GM19468 (cell line): Measurements from ENCODE around the gene TEX19.

Experiments
- ATAC-seq: cut with Tn5 transposase; IDR thresholded peaks from one replicate; pipeline ENCODE4 v1.9.1; 2021; ENCODE audit warnings: mild to moderate bottlenecking, moderate library complexity, moderate number of reproducible peaks; ENCODE audit not compliant: unreplicated experiment; ENCODE audit errors: extremely low read depth

Gene TEX19

DNA sequence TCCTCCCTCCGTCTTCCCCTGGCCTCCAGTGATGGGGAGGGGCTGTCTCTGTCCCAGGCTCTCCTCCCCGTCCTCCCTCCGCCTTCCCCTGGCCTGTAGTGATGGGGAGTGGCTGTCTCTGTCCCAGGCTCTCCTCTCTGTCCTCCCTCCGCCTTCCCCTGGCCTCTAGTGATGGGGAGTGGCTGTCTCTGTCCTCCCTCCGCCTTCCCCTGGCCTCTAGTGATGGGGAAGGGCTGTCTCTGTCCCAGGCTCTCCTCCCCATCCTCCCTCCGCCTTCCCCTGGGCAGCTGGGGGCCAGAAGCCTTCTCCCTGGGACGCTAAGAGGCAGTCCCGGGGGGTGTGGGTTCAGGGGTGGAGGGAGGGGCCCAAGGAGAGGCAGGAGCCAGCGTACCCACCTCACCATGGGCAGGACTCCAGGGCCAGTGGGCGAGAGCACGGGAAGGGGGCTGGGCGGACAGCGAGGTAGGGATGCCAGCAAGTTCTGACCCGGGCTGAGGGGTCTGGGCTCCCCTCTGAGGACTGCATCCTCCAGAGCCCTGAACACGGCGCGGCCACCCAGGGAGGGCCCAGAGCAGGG is 27.3 kb downstream of the TEX19 start:
- ATAC-seq, result no peak

DNA sequence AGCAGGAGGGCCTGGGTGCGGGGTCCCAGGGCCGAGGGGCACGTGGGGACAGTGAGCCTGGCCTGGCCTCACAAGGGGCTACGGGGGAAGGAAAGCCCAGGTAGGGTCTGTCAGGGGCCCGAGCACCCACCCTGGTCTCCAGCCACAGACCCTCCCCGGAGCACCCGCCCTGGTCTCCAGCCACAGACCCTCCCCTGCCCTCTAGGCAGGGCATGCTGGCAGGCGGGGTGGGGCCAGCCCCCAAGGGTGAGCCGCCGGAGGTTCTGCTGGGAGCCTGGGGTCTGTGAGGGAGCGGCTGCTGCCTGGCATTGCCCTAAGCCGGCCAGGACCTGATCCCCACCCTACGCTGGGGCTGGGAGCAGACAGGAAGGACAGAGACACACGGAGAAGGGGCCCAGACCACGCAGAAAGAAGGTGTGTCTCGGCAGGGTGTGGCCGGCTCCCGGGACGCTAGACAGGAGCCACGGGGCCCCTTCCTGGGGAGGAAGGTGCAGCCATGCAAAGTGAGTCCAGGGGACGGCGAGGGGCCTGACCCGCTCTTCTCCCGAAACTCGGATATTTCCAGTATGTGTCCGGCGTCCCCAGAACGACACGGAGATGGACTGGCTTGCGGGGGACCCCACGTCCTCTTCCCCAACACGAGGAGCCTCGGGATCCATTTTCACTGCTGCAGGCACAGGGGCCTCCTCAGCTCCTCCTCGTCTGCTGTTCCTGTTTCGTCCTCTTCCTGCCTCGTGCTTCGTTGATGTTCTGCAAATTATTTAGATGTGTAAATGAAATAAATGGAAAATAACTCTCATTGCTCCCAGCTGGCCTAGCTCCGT is 28.0 kb downstream of the TEX19 start:
- ATAC-seq, result no peak

DNA sequence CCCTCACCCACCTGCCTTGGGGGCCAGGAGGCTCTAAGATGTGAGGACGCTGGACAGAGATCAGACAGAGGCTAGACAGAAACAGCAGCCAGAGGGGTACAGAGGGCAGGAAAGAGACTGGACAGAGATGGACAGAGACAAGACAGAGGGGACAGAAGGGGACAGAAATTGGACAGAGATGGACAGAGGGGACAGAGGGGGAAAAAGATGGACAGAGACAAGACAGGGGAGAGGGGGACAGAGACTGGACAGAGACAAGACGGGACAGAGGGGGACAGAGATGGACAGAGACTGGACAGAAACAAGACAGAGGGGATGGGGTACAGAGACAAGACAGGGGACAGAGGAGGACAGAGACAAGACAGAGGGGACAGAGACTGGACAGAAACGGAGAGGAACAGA is 28.7 kb downstream of the TEX19 start:
- no peak for ATAC-seq

DNA sequence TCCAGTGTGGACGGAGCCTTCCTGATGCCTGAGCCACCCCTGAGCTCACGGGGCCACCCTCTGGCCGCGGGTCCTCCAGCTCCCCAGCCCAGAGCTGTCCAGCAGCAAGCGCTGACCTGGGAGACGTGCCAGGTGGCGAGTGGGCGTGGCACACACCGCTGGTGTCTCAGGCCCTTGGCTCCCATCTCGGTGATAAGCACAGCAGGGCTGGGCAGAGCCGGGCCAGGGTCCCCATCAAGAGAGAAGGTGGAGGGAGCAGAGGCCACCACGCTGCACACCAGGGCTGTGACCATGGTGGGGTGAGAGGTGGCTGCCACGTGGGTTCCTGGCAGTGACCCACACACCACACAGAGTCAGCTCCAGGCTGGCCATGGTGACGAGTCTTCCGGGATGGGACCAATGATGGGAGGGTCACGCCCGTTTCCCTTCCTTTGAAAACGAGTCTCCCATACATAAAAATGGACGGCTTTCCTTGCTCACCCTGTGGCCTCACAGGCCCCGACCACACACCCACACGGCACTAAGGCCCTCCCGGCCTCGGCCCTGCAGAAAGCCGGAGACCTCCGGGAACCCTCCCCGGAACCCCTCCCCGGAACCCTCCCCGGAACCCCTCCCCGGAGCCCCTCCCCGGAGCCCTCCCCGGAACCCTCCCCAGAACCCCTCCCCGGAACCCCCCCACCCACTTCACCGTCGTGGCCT is 29.3 kb downstream of the TEX19 start:
- no peak for ATAC-seq

DNA sequence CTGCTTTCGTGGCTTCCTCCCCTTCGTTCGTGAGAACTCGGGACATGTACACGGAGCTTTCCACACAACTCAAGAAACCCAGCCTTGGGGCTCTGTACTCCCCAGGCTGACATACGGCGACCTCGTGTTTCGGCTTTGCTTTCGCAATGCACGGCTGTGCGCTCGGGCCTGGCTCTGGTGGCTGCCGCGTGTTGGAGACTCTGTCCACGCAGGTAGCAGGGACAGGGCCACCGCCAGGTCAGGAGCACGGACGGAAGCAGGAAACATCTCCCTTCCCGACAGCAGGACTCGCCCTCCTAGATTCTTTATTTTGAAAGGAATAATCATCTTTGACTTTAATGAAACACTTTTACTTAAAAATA is 29.9 kb downstream of the TEX19 start:
- ATAC-seq, result no peak

DNA sequence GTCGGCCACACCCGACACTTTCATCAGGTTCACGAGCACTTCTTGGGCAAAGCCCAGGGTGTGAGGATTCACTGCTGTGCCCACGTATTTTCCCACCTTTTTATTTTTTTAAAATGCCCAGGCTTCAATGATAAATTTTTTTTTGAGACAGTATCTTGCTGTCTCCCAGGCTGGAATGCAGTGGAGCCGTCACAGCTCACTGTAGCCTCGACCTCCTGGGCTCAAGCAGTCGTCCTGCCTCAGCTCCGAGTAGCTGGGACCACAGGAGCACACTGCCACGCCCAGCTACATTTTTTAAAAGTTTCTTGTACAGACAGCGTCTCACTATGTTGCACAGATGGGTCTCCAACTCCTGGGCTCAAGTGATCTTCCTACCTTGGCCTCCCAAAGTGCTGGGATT is 30.3 kb downstream of the TEX19 start:
- ATAC-seq, result no peak

DNA sequence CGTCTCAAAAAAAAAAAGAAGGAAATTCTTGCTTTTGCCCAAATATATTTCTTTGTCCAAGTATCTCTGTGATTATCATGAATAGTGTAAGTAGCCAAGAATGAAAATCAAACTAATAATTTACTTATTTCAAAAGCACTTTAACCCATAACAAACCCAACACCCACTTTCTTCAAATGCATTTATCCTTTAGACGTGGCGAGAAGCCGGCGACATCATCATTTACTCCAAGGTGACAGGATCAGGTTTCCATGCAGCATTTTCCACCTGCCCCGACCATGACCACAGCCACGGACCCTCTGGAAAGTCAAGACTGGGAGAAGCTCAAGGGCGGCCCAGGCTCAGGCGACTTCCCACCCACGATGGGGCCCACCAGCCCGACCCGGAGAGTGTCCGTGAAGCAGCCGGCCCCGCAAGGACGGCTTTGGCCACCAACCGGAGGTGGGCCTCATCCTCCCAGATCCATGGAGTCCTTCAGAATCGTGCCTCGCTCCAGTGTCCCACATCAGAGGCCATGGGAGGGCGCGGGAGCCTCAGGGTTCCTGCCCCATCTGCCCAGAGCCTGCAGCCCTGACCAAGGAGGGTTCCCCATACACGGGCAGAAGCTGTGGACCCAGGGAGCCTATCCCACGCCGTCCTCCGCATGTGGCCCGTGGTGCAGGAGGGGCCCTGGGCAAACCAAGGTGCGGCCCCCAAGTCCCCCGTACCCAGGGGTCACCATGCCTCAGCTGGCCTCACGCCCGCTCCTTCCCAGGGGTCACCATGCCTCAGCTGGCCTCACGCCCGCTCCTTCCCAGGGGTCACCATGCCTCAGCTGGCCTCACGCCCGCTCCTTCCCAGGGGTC is 31.2 kb downstream of the TEX19 start:
- ATAC-seq, result no peak

DNA sequence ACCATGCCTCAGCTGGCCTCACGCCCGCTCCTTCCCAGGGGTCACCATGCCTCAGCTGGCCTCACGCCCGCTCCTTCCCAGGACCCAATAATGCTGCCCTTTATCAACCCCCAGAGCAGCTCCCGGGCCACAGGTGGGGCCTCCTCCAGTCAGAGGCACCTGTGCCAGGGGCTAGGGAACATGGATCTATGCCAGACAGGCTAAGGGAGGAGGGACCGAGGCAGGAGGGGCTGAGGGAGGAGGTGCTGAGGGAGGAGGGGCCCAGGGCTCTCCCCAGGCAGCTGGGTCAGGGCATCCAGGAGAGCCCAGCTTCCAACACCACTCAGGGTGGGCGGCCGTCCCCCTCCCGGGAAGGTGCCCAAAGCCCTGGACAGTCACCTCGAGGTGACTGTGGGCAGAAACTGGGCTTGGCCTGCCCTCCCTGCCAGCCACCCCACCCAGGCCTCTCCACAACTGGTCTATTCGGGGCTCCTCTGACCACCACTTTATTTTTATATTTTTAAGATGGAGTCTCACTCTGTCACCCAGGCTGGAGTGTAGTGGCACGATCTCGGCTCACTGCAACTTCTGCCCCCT is 31.9 kb downstream of the TEX19 start:
- no peak for ATAC-seq

DNA sequence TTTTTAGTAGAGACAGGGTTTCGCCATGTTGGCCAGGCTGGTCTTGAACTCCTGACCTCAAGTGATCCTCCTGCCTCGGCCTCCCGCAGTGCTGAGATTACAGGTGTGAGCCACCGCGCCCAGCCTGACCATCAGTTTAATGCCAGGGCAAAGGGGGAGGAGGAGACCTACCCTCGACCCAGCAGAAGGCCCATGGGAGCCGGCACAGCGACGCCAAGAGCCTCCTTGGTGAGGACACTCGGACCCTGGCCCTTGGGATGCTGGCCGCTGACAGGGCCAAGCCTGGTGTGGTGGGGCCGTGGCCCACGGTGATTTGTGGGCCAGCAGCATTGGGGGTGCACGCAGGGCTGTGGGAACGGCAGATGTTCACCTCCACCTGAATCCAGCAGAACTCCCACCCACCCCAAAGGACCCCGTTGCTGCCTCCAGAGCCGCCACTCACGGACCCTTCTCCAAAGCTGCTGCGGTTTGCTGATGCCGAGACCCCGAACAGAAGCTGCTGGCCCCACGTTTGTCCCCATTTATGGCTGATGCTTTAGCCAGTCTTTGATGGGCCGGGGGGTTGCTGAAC is 32.5 kb downstream of the TEX19 start:
- ATAC-seq, result no peak

DNA sequence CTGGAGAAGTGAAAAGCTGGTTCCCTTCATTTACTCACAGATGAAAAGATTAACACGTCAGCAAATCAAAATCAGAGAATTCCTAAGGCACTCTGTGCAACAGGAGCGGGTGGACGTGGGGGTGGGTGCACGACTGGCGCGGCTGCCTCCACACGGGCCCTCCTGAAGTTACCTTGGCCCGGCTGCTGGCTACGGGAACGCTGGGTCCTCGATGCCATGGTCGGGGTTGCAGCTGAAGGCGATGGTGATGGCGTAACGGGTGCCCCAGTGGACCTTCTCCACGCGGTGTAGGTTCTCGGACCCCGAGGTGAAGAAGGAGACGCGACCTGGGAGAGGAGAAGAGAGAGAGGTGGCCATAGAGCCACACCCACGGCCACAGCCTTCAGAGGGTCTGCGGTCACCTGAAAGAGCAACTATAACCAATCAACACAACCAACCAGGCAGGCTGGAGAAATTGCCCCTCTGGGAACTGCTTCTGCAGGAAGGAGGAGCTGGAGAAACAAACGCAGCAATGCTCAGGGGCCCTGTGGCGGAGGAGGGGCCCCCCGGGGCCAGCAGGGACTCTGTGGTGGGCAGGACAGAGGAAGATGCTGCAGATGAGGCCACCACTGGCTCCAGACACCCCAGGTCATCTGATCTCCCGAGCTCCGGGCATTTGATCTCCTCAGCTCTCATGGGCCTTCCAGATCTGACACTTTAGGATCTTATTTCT is 33.3 kb downstream of the TEX19 start:
- ATAC-seq, result no peak

DNA sequence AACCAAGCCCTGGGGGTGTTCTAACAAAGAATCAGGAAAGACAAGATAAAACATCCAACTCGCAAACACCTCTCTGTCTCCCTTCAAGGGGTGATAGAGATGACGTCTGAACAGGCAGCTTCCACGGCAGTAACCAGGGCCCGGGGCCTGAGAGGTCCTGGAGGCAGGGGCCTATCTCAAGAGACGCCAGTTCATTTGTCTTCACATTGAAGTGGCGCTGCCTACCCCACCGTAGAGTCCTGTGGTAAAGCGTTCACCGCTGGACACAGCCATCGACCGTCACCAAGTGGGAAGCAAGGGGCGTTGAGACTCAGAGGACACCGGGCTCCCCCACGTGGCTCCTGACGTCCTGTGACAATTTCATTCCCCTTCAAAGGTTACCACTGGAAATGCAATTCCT is 33.9 kb downstream of the TEX19 start:
- no peak for ATAC-seq

DNA sequence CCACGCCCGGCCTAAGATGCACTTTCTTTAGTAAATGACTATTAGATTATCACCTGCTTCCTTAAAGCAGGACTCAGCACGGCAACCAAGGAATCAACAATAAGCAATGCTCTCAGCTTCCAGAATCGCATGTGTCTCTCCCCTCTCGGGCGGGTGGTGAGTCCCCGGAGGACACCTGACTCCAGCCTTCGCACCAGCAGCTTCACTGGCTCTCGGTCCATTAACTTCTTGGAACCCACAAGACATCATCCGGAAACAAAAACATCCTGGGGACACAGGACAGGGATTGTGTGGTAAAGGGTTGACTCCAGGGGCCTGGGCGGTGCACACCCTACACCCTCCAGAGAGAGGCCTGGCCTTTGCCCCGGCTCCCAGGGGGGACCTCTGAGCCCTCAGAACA is 35.2 kb downstream of the TEX19 start:
- ATAC-seq, result no peak

DNA sequence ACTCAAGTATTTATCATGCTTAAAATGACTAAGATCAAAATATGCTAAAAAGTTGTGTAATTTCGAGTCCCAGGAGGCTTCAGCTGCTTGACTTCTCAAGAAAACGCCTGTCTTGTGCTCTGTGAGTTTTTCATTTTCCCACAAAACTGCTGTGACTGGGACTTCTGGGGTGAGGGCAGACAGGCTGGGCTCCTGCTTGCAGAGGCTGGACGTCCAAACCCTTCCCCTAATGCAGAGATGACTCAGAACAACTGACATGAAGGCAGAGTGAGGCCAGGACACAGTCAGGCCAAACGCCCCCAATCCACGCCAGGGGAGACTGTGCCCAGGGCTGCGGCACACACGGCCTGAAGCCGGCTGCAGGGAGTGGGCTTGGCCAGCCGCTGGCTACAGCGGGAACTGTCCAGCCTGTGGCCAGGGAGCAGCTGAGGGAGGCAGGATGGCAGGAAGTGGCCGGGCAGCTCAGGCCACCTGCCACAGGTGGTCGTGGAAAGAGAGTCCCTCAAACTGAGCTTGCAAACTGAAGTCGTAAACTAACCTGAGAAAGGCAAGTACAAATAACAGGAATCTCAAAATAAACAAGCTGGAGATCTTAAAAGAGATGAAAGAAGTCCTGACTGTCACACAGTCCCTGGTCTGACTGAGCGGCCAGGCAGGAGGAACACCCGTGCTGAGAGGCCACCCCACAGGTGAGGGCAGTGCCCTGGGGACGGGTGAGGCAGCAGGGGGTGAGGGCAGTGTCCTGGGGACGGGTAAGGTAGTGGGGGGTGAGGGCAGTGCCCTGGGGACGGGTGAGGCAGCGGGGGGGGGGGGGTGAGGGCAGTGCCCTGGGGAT is 37.8 kb downstream of the TEX19 start:
- ATAC-seq, result no peak

DNA sequence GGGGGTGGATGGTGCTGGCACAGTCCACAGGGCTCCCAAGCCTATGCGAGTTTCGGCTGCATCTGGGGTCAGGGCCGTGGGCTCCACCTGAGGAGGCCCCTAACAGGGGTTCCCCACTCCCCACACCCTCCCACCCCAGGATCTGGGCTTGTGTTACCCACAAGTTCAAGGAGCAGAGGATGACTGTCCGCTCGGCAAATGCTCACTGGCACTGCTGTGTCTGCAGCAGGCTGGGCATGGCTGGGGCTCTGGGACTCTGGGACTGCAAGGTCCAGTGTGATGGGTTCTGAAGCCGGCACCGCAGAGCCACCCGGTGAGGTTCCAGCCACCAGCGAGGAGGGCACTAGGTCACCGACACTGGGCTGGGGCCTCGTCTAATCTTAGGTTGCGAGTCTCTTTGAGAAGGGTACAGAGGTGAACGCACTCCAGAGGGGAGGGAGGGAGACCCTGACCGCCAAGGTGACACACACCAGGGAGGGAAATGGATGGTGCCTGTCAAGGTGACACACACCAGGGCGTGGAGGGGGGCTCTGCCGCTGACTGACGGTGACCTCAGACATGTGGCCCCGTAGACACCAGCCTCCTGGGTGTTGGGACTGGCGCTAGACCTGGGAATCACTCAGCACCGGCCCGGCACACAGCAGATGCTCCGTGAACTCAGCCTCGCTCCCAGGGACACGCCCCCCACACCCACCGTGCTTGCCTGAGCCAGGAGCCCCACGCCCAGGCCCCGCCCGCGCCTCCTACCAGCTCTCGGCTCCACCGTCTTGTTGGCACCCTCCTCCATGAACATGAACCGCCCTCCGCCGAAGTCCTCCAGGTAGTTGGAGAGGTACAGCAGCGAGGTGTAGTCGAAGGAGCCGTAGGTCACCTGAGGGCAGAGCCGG is 38.6 kb downstream of the TEX19 start:
- ATAC-seq, result no peak

DNA sequence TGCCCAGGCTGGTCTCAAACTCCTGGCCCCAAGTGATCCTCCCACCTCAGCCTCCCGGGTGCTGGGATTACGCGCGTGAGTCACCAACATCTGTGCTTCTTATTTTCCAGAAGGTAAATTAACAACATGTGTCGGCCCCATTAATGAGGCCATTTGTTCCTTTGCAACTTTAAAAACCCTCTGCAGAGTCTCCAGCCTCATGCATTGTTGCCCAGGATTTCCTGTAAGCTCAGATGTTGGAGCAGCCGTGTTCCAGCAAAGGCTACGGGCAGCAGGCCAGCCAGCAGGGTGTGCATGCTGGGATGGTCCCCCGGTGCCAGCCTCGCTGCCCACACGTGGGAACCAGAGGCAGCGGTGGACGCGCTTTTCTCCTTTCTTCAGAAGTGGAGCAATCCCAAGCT is 40.0 kb downstream of the TEX19 start:
- ATAC-seq, result no peak

DNA sequence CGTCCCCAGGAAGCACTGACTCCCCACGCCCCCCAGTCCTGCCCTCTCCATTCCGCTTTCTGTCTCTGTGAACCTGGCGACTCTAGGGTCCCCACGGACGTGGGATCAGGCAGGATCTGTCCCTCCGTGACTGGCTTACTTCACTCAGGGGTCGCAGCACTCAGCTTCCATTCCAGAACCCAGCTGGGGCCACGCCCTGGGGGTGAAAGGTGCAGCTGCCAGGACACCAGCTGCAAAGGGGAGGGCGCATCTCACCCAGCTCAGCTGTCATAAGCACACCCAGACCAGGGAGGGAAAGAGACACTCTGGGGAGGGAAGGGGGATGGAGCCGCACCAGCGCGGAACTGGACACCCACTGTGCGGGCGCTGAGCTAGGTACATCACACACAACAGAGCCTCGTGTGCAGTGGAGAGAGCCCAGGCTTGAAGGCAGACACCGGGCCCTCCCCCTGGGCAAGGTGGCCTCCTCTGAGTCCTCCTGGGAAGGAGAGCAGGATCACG is 40.6 kb downstream of the TEX19 start:
- no peak for ATAC-seq

DNA sequence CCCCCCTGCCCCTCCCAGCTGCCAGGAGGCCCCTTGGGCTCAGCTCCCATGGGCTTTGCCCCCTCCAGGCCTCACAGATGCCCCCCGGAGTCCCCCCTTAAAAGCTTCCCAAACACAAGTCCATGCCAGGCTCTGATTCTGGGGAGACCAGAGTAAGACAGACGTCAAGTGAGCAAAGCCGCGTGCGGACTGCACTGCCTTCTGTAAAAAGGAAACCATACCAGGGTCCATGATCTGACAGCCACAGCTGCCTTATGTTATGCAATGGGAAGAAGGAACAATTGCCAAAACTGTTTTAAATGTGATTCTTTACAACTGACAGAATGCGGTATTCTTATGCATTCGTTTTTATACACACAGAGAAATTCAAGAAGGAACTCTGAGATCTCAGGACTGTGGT is 41.2 kb downstream of the TEX19 start:
- ATAC-seq, result no peak
